Activated naive CD4-positive, alpha-beta T cell treated with anti-CD3 and anti-CD28 coated beads, Interleukin-2, amount 10 ng/mL, durations not matched to agents 7 days and 5 days (primary cell): ENCODE results near the gene MYL10.
"Not testable (repeated sequence)": the region's sequence is repeated elsewhere in the genome, so short reads cannot be mapped to it uniquely, and the experiment has no call there.

Experiments
- CTCF ChIA-PET: fragments of 350-600 bp; sonication (Branson Sonifier 250); formaldehyde crosslinking; loops from one replicate; lab custom pipeline; 2021; ENCODE audit warnings: antibody characterized with exemption; lab: Charles Lee
- DNase-seq: peaks from one replicate; pipeline ENCODE4 v3.0.0-alpha.2; 2020
- H3K27ac Mint-ChIP-seq: one replicate; pipeline ENCODE4 v1.8.0; 2021; ENCODE audit warnings: mild to moderate bottlenecking, moderate library complexity, mixed read lengths
- H3K27me3 Mint-ChIP-seq: one replicate; pipeline ENCODE4 v1.8.0; 2021; ENCODE audit warnings: mild to moderate bottlenecking, mixed read lengths
- H3K36me3 Mint-ChIP-seq: one replicate; pipeline ENCODE4 v1.8.0; 2021; ENCODE audit warnings: mixed read lengths
- H3K4me1 Mint-ChIP-seq: one replicate; pipeline ENCODE4 v1.8.0; 2021; ENCODE audit warnings: mixed read lengths
- H3K4me3 Mint-ChIP-seq: one replicate; pipeline ENCODE4 v1.8.0; 2021; ENCODE audit warnings: mild to moderate bottlenecking, moderate library complexity, mixed read lengths
- H3K9me3 Mint-ChIP-seq: one replicate; pipeline ENCODE4 v1.8.0; 2021; ENCODE audit warnings: mixed read lengths

Gene MYL10

DNA sequence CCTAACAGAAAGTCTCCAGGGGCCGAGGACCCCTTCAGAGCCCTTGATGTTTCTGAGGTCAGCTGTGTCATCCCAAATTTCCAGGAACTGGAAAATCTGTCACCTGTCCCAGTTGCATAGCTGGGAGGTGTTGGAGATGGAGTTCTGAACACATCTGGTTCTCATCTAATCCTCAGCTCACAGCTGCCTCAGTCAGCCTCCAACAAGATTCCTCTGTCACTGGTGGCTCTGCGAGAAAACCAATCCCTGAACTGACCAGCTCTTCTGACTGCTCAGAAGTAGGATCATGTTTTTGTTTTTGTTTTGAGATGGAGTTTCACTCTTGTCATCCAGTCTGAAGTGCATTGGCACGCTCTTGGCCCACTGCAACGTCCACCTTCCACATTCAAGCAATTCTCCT lies 37.6 kb upstream of the MYL10 start:
- H3K27me3 Mint-ChIP-seq: no peaks in the 10 kb centered on the region
- no peaks in the 10 kb centered on the region for H3K4me1 Mint-ChIP-seq
- H3K27ac Mint-ChIP-seq: no peak overlapping the region
- no peak for DNase-seq
- peaks cover 8% of the 10 kb centered on the region for H3K9me3 Mint-ChIP-seq
- CTCF ChIA-PET: no interaction called here
- no peaks in the 10 kb centered on the region for H3K36me3 Mint-ChIP-seq
- H3K4me3 Mint-ChIP-seq: no peak overlapping the region

DNA sequence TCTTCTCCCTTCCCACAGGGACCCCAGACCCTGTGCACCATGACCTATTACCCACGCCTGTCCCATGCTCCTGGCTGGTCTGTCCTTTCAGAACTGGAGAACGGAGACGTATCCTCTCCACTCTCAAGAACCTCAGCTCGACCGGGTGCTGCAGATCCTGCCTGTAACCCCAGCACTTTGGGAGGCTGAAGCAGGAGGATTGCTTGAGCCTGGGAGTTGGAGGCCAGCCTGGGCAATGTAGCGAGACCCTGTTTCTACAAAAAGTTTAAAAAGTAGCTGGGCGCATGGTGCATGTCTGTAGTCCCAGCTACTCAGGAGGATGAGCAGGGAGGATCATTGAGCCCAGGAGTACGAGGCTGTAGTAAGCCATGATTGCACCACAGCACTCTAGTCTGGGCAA lies 37.2 kb upstream of the MYL10 start:
- no peaks in the 10 kb centered on the region for H3K36me3 Mint-ChIP-seq
- H3K4me3 Mint-ChIP-seq: no peak overlapping the region
- H3K27ac Mint-ChIP-seq: no peak overlapping the region
- no peaks in the 10 kb centered on the region for H3K4me1 Mint-ChIP-seq
- peaks cover 8% of the 10 kb centered on the region for H3K9me3 Mint-ChIP-seq
- no peaks in the 10 kb centered on the region for H3K27me3 Mint-ChIP-seq
- CTCF ChIA-PET: no interaction called here
- no peak for DNase-seq

DNA sequence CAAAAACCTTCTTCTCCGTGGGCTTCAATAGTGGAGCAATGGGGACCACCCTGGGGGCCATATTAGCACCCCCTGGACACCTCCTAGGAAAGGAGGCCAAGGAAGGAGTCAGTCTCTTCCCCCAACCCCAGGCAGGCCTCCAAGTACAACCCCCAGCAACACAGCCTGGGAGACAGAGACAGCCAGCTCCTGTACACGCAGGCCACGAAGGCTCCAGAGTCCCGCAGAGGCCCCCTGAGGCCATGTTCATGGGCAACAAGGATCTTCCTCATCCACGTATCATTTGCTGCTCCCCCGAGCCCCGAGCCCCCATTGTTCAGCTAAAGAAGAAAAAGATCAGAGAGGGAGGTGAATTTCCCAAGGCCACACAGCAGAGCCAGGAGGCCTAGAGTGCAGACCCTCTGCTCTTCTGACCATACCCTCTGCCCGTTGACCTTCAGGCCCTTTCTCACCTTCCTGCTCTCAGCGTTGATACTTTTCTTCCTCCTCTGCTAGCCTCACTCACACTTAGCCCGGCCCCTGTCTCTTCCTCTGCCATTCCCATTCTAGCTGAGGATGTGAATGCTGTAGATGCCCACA lies 35.9 kb upstream of the MYL10 start:
- Mint-ChIP-seq H3K9me3 (peaks cover 8% of the 10 kb centered on the region), H3K36me3 (no peaks in the 10 kb centered on the region), H3K4me3 (no peak overlapping the region), H3K27me3 (peaks cover 3% of the 10 kb centered on the region), H3K4me1 (no peaks in the 10 kb centered on the region), H3K27ac (no peak overlapping the region)
- DNase-seq: no peak
- CTCF ChIA-PET: no interaction called here

DNA sequence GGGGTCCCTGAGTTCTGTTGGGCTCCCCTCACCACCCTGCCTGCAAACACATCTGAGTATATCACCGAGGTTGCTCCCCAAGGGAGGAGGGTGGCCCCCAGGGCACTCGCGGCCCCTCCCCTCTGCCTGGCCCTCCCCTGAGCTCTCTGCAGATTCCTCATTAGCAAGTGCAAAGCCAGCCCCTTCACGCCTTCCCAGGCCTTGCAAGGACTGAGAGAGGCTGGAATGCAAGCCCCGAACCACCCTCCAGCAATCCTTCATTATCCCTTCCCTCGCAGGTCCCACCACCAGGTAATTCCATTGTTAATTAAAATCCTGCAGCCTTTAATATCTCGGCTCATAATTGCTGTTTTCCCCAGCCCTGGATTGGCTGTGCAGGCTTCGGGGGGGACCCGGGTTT lies 35.3 kb upstream of the MYL10 start:
- H3K9me3 Mint-ChIP-seq: peaks cover 8% of the 10 kb centered on the region
- CTCF ChIA-PET: no interaction called here
- H3K27ac Mint-ChIP-seq: no peak overlapping the region
- no peak overlapping the region for H3K4me3 Mint-ChIP-seq
- no peak for DNase-seq
- H3K36me3 Mint-ChIP-seq: no peaks in the 10 kb centered on the region
- H3K27me3 Mint-ChIP-seq: peaks cover 3% of the 10 kb centered on the region
- no peaks in the 10 kb centered on the region for H3K4me1 Mint-ChIP-seq

DNA sequence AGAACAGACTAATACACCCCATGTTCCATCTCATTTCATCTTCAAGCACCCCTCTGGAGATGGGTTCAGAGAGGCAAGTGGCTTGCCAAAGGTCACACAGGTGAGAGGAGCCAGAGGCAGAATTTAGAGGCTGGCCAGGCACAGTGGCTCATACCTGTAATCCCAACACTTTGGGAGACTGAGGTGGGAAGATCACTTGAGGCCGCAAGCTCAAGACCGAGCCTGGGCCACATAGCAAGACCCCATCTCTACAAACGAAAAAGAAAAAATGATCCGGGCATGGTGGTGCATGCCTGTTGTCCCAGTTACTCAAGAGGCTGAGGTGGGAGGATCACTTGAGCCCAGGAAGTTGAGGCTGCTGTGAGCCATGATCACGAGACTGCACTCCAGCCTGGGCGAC lies 34.7 kb upstream of the MYL10 start:
- peaks cover 8% of the 10 kb centered on the region for H3K9me3 Mint-ChIP-seq
- CTCF ChIA-PET: no interaction called here
- no peak overlapping the region for H3K4me3 Mint-ChIP-seq
- no peaks in the 10 kb centered on the region for H3K4me1 Mint-ChIP-seq
- H3K27ac Mint-ChIP-seq: no peak overlapping the region
- H3K36me3 Mint-ChIP-seq: no peaks in the 10 kb centered on the region
- no peak for DNase-seq
- H3K27me3 Mint-ChIP-seq: peaks cover 3% of the 10 kb centered on the region

DNA sequence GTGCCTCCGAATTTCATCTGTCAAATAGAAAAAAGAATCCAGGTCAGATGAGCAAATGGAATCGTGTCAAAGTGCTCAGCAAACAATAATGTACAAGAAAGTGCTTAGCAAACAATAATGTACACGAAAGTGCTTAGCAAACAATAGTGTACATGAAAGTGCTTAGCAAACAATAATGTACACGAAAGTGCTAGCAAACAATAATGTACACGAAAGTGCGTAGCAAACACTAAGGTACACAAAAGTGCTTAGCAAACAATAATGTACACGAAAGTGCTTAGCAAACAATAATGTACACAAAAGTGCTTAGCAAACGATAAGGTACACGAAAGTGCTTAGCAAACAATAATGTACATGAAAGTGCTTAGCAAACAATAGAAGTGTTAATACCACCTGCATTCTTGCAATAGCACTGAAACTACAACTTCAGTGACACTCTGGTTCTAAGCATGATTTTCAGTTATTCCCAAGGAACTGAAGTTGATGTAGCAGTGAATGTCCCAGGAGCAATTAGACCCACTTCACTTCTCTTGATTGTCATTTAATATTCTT lies 33.4 kb upstream of the MYL10 start:
- Mint-ChIP-seq H3K4me3 (no peak overlapping the region), H3K9me3 (peaks cover 8% of the 10 kb centered on the region), H3K27me3 (peaks cover 3% of the 10 kb centered on the region), H3K27ac (no peak overlapping the region), H3K4me1 (no peaks in the 10 kb centered on the region), H3K36me3 (no peaks in the 10 kb centered on the region)
- CTCF ChIA-PET: no interaction called here
- DNase-seq: no peak

DNA sequence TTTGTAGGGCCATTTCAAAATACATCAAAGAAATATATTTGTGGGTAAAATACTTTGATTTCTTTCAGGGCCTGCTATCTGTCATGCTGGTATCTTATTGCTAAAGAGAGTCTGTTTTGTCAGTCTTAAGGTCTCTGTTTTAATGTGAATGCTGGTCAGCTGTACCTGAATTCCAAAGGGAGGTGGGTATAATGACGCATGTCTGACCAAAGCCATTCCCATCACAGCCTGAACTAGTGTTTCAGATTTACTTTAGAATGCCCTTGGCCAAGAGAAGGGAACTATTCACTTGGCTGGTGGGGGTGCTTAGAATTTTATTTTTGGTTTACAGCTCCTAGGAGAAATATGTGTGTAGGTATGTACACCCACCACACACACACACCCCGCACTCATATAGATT lies 30.6 kb upstream of the MYL10 start:
- Mint-ChIP-seq H3K4me1 (no peaks in the 10 kb centered on the region), H3K9me3 (peaks cover 8% of the 10 kb centered on the region), H3K4me3 (no peak overlapping the region), H3K27me3 (peaks cover 18% of the 10 kb centered on the region), H3K27ac (no peak overlapping the region), H3K36me3 (no peaks in the 10 kb centered on the region)
- CTCF ChIA-PET: interaction anchor here (0.5 kb wide), 1 partner anchor 145 kb away, joined by 3 read pairs; no protein-coding TSS in a partner anchor
- no peak for DNase-seq

DNA sequence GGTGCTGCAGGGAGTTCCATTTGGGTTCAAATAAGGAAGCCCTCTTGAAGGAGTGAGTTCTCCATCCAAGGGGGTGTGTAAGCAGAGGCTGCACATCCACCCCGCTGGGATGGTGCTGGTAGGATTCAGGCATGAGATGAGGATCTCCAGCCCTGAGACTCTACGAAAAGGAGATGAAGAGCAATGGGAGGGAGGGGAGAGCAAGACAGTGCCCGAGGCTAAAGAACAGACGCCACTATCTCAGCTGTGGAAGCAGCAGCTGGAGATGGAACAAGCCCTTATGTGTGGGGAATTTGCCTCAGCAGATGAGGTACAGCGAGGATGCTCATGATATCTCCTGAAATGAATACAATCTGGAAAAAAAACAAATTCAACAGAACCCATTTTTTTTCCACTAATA lies 28.1 kb upstream of the MYL10 start:
- Mint-ChIP-seq H3K9me3 (peaks cover 3% of the 10 kb centered on the region), H3K4me3 (no peak overlapping the region), H3K36me3 (no peaks in the 10 kb centered on the region), H3K4me1 (no peaks in the 10 kb centered on the region), H3K27ac (no peak overlapping the region), H3K27me3 (peaks cover 20% of the 10 kb centered on the region)
- no peak for DNase-seq
- CTCF ChIA-PET: no interaction called here

DNA sequence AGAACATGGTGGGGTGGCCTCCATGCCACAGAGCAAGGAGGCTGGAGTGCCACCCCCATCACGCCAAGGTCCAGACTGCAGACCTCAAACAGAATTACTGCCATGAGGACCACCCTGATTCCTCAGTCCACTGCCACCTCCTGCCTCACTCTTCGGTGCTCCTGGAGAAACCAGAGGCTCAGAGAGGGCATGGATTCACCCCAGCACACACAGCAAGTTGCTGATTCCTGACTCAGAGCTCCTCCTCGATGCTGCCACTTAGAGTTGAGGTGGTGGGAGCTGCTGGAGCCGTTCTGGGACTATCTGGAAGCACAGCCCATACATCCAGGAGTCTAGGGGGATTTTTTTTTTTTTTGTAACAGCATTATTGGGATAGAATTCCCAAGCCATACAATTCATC lies 22.0 kb upstream of the MYL10 start:
- H3K4me1 Mint-ChIP-seq: no peaks in the 10 kb centered on the region

DNA sequence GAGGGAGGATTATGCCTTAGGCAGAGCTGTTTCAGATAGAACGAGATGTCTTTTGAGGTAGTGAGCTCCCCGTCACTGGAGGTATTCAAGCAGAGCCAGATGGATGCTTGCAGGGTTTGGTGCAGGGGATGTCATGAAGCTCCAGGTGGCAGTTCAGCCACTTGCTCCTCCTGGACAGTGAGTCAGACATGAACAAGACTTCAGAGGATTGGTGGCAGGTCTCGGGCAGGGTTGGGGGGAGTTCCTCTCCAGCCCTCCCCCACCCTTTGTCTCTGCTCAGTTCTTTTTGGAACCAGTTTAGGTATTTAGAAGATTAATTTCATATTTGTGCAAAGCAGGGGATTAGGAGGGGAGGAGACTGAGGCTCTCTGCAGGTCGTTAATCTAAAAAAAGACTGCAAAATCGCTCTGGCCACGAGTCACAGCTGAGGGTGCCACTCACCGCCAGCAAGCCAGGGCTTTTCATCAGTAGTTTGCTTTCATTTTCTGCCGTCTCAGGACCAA lies 21.5 kb upstream of the MYL10 start:
- DNase-seq: no peak
- H3K27me3 Mint-ChIP-seq: peaks cover 34% of the 10 kb centered on the region
- no peaks in the 10 kb centered on the region for H3K36me3 Mint-ChIP-seq
- no peaks in the 10 kb centered on the region for H3K9me3 Mint-ChIP-seq
- CTCF ChIA-PET: no interaction called here
- H3K4me1 Mint-ChIP-seq: no peaks in the 10 kb centered on the region
- no peak overlapping the region for H3K27ac Mint-ChIP-seq
- H3K4me3 Mint-ChIP-seq: no peak overlapping the region

More for the DNA sequence above, 22.0 kb upstream of the MYL10 start:
- H3K9me3 Mint-ChIP-seq: no peaks in the 10 kb centered on the region
- H3K27me3 Mint-ChIP-seq: peaks cover 34% of the 10 kb centered on the region
- no peak overlapping the region for H3K4me3 Mint-ChIP-seq
- CTCF ChIA-PET: no interaction called here
- DNase-seq: no peak
- no peak overlapping the region for H3K27ac Mint-ChIP-seq
- H3K36me3 Mint-ChIP-seq: no peaks in the 10 kb centered on the region

DNA sequence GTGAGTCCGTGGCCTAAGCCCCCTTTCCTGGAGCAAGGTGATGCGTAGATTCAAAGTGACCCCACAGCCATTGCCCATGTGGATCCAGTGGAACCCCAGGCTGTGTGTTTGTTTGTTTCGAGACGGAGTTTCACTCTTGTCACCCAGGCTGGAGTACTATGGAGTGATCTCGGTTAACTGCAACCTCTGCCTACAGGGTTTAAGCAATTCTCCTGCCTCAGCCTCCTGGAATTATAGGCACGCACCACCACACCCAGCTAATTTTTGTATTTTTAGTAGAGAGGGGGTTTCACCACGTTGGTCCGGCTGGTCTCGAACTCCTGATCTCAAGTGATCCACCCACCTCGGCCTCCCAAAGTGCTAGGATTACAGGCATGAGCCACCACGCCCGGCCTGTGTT lies 18.8 kb upstream of the MYL10 start:
- H3K4me3 Mint-ChIP-seq, DNase-seq, H3K27ac Mint-ChIP-seq, H3K4me1 Mint-ChIP-seq, H3K9me3 Mint-ChIP-seq, H3K36me3 Mint-ChIP-seq, CTCF ChIA-PET: not testable (repeated sequence)
- H3K27me3 Mint-ChIP-seq: peaks cover 31% of the 10 kb centered on the region

DNA sequence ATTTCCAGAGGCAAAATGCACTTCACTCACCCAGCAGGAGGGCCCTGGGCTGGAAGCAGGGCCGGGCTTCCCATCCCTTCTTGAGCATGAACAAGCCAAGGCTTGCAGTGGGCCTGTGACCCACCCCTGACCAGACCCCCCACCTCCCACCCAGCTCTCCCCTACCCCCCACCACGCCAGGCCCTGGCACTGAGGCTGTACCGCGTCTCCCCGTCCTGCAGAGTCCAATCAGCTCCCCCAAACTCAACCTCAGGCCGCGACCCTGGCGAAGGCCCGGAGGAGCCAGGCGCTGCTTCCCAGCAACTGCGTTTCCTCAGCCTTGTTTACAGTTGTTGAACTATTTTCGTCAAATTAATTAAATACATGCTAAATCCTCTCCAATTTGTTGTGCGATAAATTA lies 16.9 kb upstream of the MYL10 start:
- no peak overlapping the region for H3K4me3 Mint-ChIP-seq
- no peak overlapping the region for H3K27ac Mint-ChIP-seq
- no peaks in the 10 kb centered on the region for H3K4me1 Mint-ChIP-seq
- no peak for DNase-seq
- peaks cover 20% of the 10 kb centered on the region for H3K27me3 Mint-ChIP-seq
- no peaks in the 10 kb centered on the region for H3K36me3 Mint-ChIP-seq
- H3K9me3 Mint-ChIP-seq: no peaks in the 10 kb centered on the region
- CTCF ChIA-PET: no interaction called here

DNA sequence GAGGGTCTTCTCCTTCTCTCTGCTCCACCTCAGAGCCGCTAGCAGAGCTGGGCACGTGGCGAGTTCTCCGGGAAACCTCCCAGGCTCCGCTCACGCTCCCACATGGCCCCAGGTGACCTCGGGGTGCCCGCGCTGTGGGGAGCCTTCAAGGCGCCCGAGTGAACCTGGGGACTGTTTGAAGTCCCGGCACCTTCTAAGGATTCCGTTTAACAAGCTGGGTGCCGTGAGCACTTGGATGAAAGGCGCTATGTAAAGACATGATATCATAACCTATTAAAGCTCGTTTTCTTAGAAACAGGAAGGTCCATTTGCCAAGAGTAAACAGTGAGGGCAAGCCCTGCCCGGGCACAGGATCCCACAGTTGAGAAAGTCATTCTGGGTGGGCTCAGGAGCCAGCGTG lies 15.8 kb upstream of the MYL10 start:
- peaks cover 11% of the 10 kb centered on the region for H3K27me3 Mint-ChIP-seq
- no peaks in the 10 kb centered on the region for H3K9me3 Mint-ChIP-seq
- no peaks in the 10 kb centered on the region for H3K4me1 Mint-ChIP-seq
- CTCF ChIA-PET: no interaction called here
- no peaks in the 10 kb centered on the region for H3K36me3 Mint-ChIP-seq
- H3K27ac Mint-ChIP-seq: no peak overlapping the region
- no peak overlapping the region for H3K4me3 Mint-ChIP-seq
- no peak for DNase-seq

DNA sequence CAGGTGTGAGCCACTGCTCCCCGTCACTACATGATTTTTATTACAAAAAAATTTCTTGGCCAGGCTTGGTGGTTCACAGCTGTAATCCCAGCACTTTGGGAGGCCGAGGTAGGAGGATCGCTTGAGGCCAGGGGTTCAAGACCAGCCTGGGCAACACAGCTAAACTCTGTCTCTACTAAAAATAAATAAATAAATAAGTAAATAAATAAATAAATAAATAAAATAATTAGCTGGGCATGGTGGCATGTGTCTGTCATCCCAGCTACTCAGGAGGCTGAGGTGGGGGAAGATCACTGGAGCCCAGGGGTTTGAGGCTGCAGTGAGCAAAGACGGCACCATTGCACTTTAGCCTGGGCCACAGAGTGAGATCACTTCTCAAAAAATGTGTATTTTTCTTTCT lies 10.0 kb upstream of the MYL10 start:
- DNase-seq, H3K27ac Mint-ChIP-seq, H3K9me3 Mint-ChIP-seq, H3K4me1 Mint-ChIP-seq, CTCF ChIA-PET, H3K27me3 Mint-ChIP-seq, H3K4me3 Mint-ChIP-seq, H3K36me3 Mint-ChIP-seq: not testable (repeated sequence)

DNA sequence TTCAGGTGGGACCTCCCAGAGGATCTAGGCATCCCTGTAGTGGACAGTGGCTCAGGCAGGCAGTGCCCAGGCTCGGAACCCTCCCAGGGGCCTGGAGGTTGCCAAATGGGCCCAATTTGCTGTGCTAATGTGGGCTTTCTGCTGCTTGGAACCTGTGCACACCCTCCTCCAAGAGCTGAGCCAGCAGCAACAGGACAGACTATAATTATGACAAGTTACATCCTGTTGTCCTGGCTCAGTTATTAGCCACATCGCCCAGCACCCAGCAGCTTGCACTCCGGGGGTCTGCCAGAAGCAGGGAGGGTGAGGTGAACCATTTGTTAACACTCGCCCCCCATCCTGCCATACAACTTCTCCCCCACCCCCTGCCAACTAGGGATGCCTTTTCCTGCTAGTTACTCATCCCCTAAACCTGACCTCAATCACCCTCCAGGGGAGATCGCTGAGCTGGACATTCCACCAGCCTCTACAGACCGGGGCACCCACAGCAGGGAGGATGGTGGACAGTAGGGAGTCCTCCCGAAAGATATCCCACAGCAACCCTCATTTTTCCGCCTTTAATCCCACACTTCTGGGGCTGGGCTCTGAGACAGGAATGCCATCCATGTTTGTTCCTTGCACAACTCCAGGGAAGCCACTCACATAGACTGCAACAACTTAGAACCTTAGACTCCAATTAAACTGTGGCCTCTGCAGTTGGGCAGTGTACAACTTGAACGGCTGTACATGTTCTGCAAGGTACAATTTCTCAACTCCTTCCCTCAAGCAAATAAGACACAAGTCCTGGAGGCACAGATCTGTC lies 7.9 kb upstream of the MYL10 start:
- no peak overlapping the region for H3K27ac Mint-ChIP-seq
- peaks cover under 1% of the 10 kb centered on the region for H3K27me3 Mint-ChIP-seq
- no peak overlapping the region for H3K4me3 Mint-ChIP-seq
- no peak for DNase-seq
- CTCF ChIA-PET: interaction anchor here (0.6 kb wide), 1 partner anchor 577 kb away, joined by 3 read pairs; no protein-coding TSS in a partner anchor
- H3K4me1 Mint-ChIP-seq: no peaks in the 10 kb centered on the region
- no peaks in the 10 kb centered on the region for H3K36me3 Mint-ChIP-seq
- peaks cover 10% of the 10 kb centered on the region for H3K9me3 Mint-ChIP-seq
